NCI-H1048 (cell line): ENCODE measurements around the gene ARHGEF10L.

ENCODE experiments used
- DNase-seq: peaks from one replicate; lab custom pipeline; 2025; lab: John Stamatoyannopoulos, UW

ARHGEF10L gene

GRCh38 chr1:17654519-17654918, 115.0 kb downstream of the ARHGEF10L start:
- no peak for DNase-seq

DNA sequence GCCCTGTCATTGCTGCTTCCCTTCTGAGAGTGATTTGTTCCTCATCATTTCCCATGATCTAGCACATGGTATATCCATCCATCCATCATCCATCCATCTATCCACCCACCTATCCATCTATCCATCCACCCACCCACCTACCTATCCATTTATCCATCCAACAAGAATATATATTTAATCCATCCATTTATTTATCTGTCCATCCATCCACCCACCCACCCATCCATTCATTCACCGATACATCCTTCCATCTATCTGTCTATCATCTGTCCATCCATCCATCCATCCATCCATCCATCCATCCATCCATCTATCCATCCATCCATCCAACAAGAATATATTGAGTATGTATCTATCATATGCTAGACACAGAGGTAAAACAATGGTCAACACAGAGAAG, 115.7 kb downstream of the ARHGEF10L start:
- no peak for DNase-seq

GRCh38 chr1:17655922-17656321, 116.4 kb downstream of the ARHGEF10L start:
- DNase-seq: no peak

DNA sequence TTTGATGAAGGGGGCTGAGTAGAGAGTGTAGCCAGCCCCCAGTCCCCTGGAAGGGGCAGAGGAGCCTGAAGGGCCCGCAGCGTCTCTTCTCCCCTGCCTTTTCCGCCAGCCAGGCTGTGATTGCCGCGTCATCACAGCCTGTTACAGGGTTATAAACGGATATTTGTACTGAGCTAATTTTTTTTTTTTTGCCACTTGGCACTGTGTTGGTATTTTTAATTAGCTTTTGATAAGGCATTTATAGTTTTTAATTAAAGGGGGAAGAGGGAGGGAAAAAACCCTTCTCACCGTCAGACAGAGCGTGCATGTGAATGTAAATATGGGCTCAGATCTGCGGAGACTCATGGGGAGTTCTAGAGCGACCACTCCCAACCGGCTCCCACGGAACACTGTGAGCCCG, 117.9 kb downstream of the ARHGEF10L start:
- DNase-seq: no peak

DNA sequence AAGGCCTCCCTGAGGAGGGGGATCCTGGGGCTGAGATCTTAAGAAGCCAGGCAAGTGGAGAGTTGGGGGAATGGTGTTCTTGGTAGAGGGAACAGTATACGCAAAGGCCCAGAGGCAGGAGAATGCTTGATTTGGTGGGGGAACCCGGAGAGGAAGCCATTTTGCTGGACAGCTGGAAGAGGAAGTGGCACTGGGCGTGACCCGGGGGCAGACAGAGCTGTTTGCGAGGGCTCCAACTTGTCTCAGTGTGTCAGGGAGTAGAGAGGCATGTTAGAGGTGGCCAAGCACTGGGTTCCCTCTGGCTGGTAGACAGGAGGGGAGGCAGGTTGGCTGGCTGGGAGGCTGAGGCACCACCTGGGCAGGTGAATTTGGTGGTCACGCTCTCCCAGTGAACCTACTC, 119.3 kb downstream of the ARHGEF10L start:
- DNase-seq: no peak

- DNase-seq: no peak
These were observed 122.2 kb downstream of the ARHGEF10L start for GRCh38 chr1:17661546-17662157.

DNA sequence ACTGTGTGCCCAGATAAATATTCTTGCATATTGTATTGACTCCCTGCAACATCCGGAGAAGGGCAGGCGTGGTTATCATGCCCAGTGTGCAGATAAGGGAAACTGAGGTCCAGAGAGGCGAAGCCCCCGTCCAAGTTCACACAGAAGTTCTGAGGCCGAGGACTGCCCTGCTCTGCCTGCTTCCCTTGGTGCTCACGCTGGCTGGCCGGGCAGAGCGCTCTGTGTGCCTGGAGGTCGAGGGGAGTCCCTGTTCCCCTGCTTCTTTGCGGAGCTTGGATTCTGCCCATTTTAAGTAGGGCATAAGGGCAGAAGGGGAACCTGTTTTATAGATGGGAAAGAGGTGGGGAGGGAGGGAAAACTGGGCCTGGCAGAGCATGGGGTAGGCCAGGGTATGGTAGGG, 122.8 kb downstream of the ARHGEF10L start:
- DNase-seq: no peak

DNA sequence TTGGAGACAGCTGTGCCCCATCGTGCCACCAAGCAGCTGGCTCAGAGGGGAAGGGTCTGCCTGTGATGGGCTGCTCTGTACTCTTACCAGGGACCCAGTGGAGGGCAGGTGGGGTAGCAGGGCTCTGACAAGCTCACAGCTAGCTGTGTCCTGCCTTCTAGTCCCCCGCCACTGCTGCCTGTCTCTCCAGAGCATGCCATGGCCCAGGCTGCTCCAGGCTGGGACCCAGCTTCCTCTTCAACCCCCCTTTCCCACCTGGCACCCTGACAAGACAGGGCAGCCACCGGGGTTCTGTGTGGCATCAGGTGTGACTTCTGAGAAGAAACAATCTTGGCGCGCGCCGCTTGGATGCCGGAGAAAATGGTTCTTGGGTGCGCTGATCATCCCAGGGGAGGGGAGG, 123.3 kb downstream of the ARHGEF10L start:
- no peak for DNase-seq

DNA sequence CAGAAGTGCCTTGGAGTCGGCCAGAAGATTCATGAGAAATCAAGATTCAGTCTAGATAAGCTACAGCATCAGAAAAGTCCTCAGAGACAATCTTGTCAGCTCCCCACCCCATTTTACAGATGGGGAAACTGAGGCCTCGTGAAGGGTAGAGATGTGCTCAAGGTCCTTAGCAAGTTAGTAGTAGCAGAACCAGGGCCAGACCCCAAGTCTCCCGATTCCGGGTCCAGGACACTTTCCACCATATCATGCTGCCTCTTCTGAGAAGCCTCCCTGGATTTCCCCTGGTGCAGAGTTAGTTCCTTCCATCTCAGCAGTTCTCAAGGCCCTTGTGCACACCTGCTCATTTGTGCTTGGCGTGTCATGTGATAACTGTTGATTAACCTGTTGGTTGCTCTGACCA, 124.1 kb downstream of the ARHGEF10L start:
- DNase-seq: no peak

- no peak for DNase-seq
These were observed 124.8 kb downstream of the ARHGEF10L start for GRCh38 chr1:17664322-17664721.

GRCh38 chr1:17665054-17665453, 125.6 kb downstream of the ARHGEF10L start:
- DNase-seq: no peak

DNA sequence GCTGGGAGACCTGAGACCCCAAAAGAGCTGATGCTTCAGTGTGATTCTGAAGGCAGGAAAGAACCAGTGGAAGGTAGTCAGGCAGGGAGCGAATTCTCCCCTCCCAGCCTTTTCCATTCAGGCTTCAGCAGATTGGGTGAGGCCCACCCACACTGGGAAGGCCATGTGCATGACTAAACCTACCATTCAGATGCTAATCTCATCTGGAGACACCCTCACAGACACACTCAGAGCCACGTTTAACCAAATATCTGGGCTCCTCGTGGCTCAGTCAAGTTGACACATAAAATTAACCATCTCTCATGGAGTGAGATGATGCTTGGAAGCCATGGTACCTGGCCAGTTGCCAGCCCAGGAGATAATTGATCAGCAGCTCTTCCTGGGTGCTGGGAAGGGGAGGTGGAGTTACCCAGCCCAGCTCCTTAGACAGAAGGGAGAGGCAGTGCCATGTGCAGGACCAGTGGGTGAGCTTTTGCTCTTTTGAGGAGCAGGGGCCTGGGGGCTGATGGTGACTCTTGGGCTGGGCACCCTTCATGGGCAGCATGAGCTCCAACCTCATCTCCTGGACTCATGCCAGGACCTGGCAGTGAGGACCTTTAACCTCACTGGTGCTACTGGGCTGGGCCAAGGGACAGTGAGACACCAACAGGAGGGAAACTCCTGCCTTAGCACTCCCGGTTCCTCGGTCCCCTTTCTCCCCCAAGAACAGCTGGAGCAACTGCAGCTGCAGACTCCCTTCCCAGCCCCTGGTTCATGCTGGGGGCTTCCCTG, 126.6 kb downstream of the ARHGEF10L start:
- DNase-seq: no peak

DNA sequence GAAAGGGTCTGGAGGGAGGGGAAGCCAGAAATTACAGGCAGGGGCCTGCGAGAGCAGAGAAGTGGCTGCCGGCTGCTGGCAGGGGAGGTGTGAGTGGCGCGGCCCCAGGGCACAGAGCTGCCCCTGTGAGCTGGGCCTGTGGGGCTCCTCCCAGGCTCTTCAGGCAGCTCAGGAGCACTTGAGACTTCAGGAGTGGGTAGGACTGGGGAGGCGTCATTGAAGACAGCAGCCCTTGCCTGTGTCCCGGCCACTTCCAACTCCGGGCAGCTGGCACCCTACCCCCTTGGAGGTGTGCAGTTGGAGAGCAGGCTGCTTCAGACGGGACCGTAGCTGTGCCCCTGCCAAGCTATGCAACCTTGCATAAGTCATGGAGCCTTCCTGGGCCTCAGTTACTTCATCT, 128.1 kb downstream of the ARHGEF10L start:
- no peak for DNase-seq

DNA sequence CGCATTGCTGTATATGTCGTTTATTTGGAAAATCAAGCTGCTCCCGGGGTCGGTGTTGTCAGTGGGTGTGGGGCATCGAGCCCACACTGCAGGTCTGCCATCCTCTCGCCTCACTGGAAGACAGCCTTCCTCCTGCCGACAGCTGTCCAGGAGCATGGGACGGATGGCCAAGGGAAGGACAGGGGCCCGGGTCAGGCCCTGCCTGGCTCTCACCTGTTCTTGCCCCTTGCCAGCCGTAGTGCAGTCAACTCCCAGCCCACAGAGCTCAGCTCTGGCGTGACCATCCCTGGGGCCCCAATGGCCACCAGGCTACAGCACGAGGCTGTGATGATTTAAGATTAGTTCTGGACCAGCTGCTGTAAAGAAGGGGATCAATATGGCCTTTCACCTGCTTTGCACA, 128.7 kb downstream of the ARHGEF10L start:
- DNase-seq: no peak

DNA sequence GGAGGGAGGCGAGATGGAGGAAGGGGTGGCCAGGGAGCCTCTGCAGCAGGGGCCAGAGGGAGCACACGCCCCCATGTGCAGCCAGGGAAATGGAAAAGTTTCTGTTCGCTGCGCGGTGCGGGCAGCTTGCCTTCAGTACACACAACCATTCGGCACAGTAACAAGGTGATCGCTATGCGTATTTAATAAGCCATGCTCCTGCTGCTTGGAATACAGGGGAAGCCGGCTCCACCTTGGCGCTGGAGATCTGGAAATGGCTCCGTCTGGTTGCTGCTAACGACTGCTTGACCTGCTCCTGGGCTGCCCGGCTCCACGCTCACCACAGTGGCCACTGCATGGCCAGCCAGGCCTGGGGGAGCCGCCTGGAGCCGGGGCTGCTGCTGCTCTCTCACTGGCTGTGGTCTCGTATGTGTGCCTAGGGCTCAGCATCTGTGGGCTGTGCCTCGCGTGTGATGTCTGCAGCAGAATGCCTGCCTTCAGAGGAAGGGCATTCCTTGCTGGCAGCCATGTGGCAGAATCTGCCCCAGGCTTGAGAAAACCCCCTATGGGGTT, 129.2 kb downstream of the ARHGEF10L start:
- DNase-seq: no peak

DNA sequence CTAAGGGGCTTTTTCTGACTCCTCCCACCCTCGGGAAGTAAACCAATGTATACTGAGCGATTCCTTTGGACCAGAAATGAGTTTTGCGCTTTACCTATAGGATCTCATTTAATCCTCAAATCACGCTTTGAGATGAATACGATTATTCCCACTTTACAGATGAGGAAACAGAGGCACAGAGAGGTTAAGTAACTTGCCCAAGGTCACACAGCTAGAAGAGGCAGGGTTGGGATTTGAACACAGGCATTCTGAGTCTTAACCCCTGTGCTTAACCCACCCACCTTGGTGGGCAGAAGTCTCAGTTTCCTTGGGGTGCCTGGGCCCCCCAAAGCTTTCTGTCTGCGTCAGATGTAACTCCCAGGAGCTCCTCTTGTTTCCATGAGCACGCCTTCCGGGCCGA, 129.8 kb downstream of the ARHGEF10L start:
- no peak for DNase-seq

- no peak for DNase-seq
These were observed 130.5 kb downstream of the ARHGEF10L start for GRCh38 chr1:17669866-17670451.

- DNase-seq: no peak
These were observed 131.3 kb downstream of the ARHGEF10L start for GRCh38 chr1:17670587-17671313.

DNA sequence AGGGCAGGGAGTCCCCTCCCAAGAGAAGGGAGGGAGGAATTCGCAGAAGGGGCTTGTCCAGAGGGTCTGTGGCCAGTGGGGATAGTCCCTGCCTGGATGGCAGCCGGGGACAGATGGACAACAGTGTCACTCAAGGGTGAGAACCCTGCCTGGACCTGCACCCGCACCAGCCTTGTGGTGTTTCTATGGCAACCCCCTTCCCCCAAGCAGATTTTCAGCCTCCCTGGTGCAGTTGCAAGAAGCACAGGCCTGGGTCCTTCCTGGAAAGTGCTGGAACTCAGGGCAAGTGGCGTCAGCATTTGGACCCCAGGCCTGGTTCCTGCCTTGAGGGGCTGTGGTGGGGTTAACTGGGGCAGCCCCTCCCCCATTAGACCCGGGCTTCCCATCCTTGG, 131.8 kb downstream of the ARHGEF10L start:
- no peak for DNase-seq

- DNase-seq: no peak
These were observed 132.2 kb downstream of the ARHGEF10L start for GRCh38 chr1:17671741-17672140.

- DNase-seq: peak; percentile 48
These were observed 132.7 kb downstream of the ARHGEF10L start for GRCh38 chr1:17672226-17672625.

- DNase-seq: no peak
These were observed 134.0 kb downstream of the ARHGEF10L start for GRCh38 chr1:17673329-17674072.
